HEK293 (cell line): ENCODE measurements around the gene NECTIN2.
"Not testable (repeated sequence)": the region's sequence is repeated elsewhere in the genome, so short reads cannot be mapped to it uniquely, and the experiment has no call there.

ENCODE experiments used
- CTCF ChIA-PET: fragments of 350-600 bp; formaldehyde crosslinking; extraction: SDS; loops from one replicate; lab custom pipeline; 2021; ENCODE audit warnings: antibody characterized with exemption; lab: Yijun Ruan, JAX
- POLR2A ChIA-PET: fragments of 300-600 bp; formaldehyde crosslinking; extraction: SDS; loops from one replicate; lab custom pipeline; 2020; ENCODE audit warnings: antibody characterized with exemption, inconsistent platforms; lab: Yijun Ruan, JAX
- H3K27ac ChIP-seq: fragments of 200-500 bp; sonication (Bioruptor generic); 2 replicates; pipeline ENCODE4 v1.5.1; 2014; ENCODE audit warnings: low read depth, low read length, control low read depth, inconsistent platforms; ENCODE audit errors: extremely low read depth
- H3K36me3 ChIP-seq, 2 experiments: fragments of 200-500 bp in 1 of 2; sonication (Bioruptor generic) in 1 of 2; 1 replicate in 1 of 2; 2 replicates in 1 of 2; pipeline ENCODE4 v1.5.1; 2014 to 2017; ENCODE audit warnings: inconsistent platforms in 2 of 2, low read length in 2 of 2; ENCODE audit not compliant: control insufficient read depth in 2 of 2, insufficient read depth in 1 of 2
- H3K4me1 ChIP-seq: fragments of 200-500 bp; sonication (Bioruptor generic); 2 replicates; pipeline ENCODE4 v1.5.1; 2014; ENCODE audit warnings: mild to moderate bottlenecking, low read length, inconsistent platforms; ENCODE audit not compliant: control insufficient read depth, insufficient read depth
- H3K4me3 ChIP-seq: 2 replicates; pipeline ENCODE4 v1.5.1; 2011; ENCODE audit warnings: low read depth, mild to moderate bottlenecking, control low read depth, low read length, moderate library complexity
- H3K9me3 ChIP-seq: fragments of 200-500 bp; sonication (Bioruptor generic); 2 replicates; pipeline ENCODE4 v1.5.1; 2014; ENCODE audit warnings: low read depth, low read length, inconsistent platforms; ENCODE audit not compliant: control insufficient read depth, insufficient read depth
- BCL11A ChIP-seq: fragments of 450-650 bp; formaldehyde crosslinking; IDR thresholded peaks from 2 replicates; pipeline ENCODE4 v1.5.1; 2016; ENCODE audit warnings: low read depth, missing biosample characterization, missing genetic modification characterization
- HOXC10 ChIP-seq: sonication (generic); formaldehyde crosslinking; IDR thresholded peaks from 2 replicates; pipeline ENCODE4 v1.8.1; 2023; ENCODE audit warnings: mild to moderate bottlenecking, missing genetic modification reagents
- KLF8 ChIP-seq: fragments of 450-650 bp; formaldehyde crosslinking; IDR thresholded peaks from 2 replicates; pipeline ENCODE4 v1.5.1; 2016; ENCODE audit warnings: missing biosample characterization, missing genetic modification characterization
- ZNF114 ChIP-seq: fragments of 450-650 bp; formaldehyde crosslinking; IDR thresholded peaks from 2 replicates; pipeline ENCODE4 v1.5.0; 2017; ENCODE audit warnings: missing biosample characterization, missing genetic modification characterization
- ZNF16 ChIP-seq: fragments of 450-650 bp; formaldehyde crosslinking; IDR thresholded peaks from 2 replicates; pipeline ENCODE4 v1.5.1; 2016; ENCODE audit warnings: low read depth, missing biosample characterization, missing genetic modification characterization
- ZNF366 ChIP-seq: fragments of 450-650 bp; formaldehyde crosslinking; conservative IDR thresholded peaks from 2 replicates; pipeline ENCODE4 v1.5.1; 2016; ENCODE audit warnings: missing biosample characterization, missing genetic modification characterization
- ZNF391 ChIP-seq: fragments of 450-650 bp; formaldehyde crosslinking; IDR thresholded peaks from 2 replicates; pipeline ENCODE4 v1.5.1; 2016; ENCODE audit warnings: low read depth, missing biosample characterization, missing genetic modification characterization, borderline replicate concordance
- ZNF404 ChIP-seq: fragments of 450-650 bp; formaldehyde crosslinking; IDR thresholded peaks from 2 replicates; pipeline ENCODE4 v1.5.1; 2017; ENCODE audit warnings: missing biosample characterization, missing genetic modification characterization
- ZNF426 ChIP-seq: fragments of 450-650 bp; formaldehyde crosslinking; IDR thresholded peaks from 2 replicates; pipeline ENCODE4 v1.5.1; 2017; ENCODE audit warnings: missing biosample characterization, missing genetic modification characterization, mild to moderate bottlenecking, inconsistent platforms, moderate library complexity
- ZNF596 ChIP-seq: fragments of 450-650 bp; IDR thresholded peaks from 2 replicates; pipeline ENCODE4 v1.5.0; 2018; ENCODE audit warnings: missing biosample characterization, mild to moderate bottlenecking, missing genetic modification characterization, moderate library complexity
- ZNF610 ChIP-seq: fragments of 450-650 bp; formaldehyde crosslinking; IDR thresholded peaks from 2 replicates; pipeline ENCODE4 v1.5.1; 2016; ENCODE audit warnings: missing biosample characterization, missing genetic modification characterization, borderline replicate concordance
- ZNF664 ChIP-seq: fragments of 450-650 bp; formaldehyde crosslinking; IDR thresholded peaks from 2 replicates; pipeline ENCODE4 v1.5.1; 2016; ENCODE audit warnings: missing biosample characterization, missing genetic modification characterization
- ZNF768 ChIP-seq: fragments of 450-650 bp; formaldehyde crosslinking; IDR thresholded peaks from 2 replicates; pipeline ENCODE4 v1.5.1; 2018; ENCODE audit warnings: missing biosample characterization, mild to moderate bottlenecking, missing genetic modification characterization
- TF ChIP-seq, protein P1 (sequence below): fragments of 450-650 bp; formaldehyde crosslinking; IDR thresholded peaks from 2 replicates; pipeline ENCODE4 v1.5.1; 2016; ENCODE audit warnings: missing biosample characterization, missing genetic modification characterization
- TF ChIP-seq, protein P2 (sequence below): fragments of 450-650 bp; formaldehyde crosslinking; IDR thresholded peaks from 2 replicates; pipeline ENCODE4 v1.5.1; 2016; ENCODE audit warnings: missing biosample characterization, missing genetic modification characterization
- TF ChIP-seq, protein P3 (sequence below): sonication (generic); formaldehyde crosslinking; IDR thresholded peaks from 2 replicates; pipeline ENCODE4 v1.8.1; 2022; ENCODE audit warnings: mild to moderate bottlenecking, moderate library complexity, missing genetic modification reagents
- TF ChIP-seq, protein P4 (sequence below): fragments of 450-650 bp; formaldehyde crosslinking; IDR thresholded peaks from 2 replicates; pipeline ENCODE4 v1.5.1; 2016; ENCODE audit warnings: missing biosample characterization, missing genetic modification characterization
- TF ChIP-seq, protein P5 (sequence below): fragments of 450-650 bp; formaldehyde crosslinking; IDR thresholded peaks from 2 replicates; pipeline ENCODE4 v1.5.1; 2017; ENCODE audit warnings: missing biosample characterization, missing genetic modification characterization
- TF ChIP-seq, protein P6 (sequence below): fragments of 450-650 bp; formaldehyde crosslinking; IDR thresholded peaks from 2 replicates; pipeline ENCODE4 v1.5.1; 2016; ENCODE audit warnings: missing biosample characterization, missing genetic modification characterization, borderline replicate concordance
- TF ChIP-seq, protein P7 (sequence below): fragments of 450-650 bp; formaldehyde crosslinking; IDR thresholded peaks from 2 replicates; pipeline ENCODE4 v1.5.1; 2017; ENCODE audit warnings: missing biosample characterization, missing genetic modification characterization

The NECTIN2 gene

DNA sequence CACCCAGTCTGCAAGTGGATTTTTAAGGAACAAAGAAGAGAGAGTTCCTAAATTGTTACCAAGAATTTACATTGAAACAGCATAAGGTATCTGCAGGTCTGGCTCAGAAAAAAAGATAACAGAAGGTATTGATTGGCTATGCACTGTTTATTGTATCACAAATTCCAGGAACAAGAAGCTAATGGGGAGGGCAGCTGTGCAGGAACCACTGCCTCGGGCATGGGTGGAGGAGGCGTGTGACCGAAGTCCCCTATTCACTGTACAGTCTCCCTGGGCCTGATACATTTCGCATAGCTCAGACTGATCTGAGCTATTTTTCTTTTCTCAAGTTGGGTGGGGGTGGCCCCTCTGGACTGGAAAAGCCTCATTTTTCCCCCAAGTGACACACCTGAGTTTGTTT, 11.7 kb downstream of the NECTIN2 start (continued):
- TF ChIP-seq ZNF610 (tag by site-specific recombination), result no peak
- no peak for TF ChIP-seq ZNF426

DNA sequence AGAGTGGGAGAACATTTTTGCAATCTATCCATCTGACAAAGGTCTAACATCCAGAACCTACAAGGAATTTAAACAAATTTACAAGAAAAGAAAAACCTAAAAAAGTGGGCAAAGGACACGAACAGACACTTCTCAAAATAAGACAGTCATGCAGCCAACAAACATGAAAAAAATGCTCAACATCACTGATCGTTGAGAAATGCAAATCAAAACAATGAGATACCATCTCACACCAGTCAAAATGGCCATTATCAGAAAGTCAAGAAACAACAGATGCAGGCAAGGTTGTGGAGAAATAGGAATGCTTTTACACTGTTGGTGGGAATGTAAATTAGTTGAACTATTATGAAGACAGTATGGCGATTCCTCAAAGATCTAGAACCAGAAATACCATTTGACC, 15.5 kb downstream of the NECTIN2 start:
- peaks cover 19 to 31% of the 10 kb centered on the region in 2 experiments; a peak in 2 of 3 replicates for H3K36me3 ChIP-seq
- H3K9me3 ChIP-seq, H3K4me3 ChIP-seq, H3K27ac ChIP-seq, CTCF ChIA-PET, H3K4me1 ChIP-seq, POLR2A ChIA-PET: not testable (repeated sequence)

DNA sequence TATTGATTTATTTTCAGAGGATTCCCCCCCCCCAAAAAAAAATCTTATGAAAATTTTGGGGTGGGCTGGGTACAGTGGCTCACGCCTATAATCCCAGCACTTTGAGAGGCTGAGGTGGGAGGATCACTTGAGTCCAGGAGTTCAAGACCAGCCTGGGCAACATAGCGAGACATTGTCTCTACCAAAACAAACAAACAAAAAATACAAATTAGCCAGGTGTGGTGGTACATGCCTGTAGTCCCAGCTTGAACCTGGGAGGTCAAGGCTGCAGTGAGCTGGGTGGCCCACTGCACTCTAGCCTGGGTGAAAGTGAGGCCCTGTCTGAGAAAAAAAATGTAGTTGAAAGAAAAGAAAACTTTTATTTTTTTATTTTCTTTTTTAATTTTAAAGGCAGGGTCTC, 17.9 kb downstream of the NECTIN2 start:
- ChIA-PET CTCF (interaction anchor here (0.7 to 0.8 kb wide), 2 partner anchors 80 to 123 kb away, joined by 3 to 6 read pairs; no protein-coding TSS in a partner anchor), POLR2A (no interaction called here)
- Histone ChIP-seq H3K36me3 (peaks cover 33 to 46% of the 10 kb centered on the region in 2 experiments; a peak in 2 of 3 replicates), H3K4me3 (no peak overlapping the region), H3K27ac (no peak overlapping the region), H3K4me1 (no peaks in the 10 kb centered on the region), H3K9me3 (no peaks in the 10 kb centered on the region)
- TF ChIP-seq ZNF391 (tag by site-specific recombination), result no peak
- no peak for TF ChIP-seq ZNF404 (tag by site-specific recombination)
- TF ChIP-seq KLF8 (tag by site-specific recombination), result no peak
- no peak for TF ChIP-seq ZNF114
- TF ChIP-seq, protein P1, sequence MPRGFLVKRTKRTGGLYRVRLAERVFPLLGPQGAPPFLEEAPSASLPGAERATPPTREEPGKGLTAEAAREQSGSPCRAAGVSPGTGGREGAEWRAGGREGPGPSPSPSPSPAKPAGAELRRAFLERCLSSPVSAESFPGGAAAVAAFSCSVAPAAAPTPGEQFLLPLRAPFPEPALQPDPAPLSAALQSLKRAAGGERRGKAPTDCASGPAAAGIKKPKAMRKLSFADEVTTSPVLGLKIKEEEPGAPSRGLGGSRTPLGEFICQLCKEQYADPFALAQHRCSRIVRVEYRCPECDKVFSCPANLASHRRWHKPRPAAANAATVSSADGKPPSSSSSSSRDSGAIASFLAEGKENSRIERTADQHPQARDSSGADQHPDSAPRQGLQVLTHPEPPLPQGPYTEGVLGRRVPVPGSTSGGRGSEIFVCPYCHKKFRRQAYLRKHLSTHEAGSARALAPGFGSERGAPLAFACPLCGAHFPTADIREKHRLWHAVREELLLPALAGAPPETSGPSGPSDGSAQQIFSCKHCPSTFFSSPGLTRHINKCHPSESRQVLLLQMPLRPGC (tag by site-specific recombination), result no peak
- no peak for TF ChIP-seq ZNF596
- TF ChIP-seq, protein P2, sequence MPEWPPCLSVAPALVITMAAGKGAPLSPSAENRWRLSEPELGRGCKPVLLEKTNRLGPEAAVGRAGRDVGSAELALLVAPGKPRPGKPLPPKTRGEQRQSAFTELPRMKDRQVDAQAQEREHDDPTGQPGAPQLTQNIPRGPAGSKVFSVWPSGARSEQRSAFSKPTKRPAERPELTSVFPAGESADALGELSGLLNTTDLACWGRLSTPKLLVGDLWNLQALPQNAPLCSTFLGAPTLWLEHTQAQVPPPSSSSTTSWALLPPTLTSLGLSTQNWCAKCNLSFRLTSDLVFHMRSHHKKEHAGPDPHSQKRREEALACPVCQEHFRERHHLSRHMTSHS (tag by site-specific recombination), result no peak
- TF ChIP-seq HOXC10 (CRISPR knock-in tag), result no peak
- TF ChIP-seq, protein P3, sequence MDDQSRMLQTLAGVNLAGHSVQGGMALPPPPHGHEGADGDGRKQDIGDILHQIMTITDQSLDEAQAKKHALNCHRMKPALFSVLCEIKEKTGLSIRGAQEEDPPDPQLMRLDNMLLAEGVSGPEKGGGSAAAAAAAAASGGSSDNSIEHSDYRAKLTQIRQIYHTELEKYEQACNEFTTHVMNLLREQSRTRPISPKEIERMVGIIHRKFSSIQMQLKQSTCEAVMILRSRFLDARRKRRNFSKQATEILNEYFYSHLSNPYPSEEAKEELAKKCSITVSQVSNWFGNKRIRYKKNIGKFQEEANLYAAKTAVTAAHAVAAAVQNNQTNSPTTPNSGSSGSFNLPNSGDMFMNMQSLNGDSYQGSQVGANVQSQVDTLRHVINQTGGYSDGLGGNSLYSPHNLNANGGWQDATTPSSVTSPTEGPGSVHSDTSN (CRISPR knock-in tag), result no peak
- no peak for TF ChIP-seq ZNF16 (tag by site-specific recombination)
- TF ChIP-seq, protein P4, sequence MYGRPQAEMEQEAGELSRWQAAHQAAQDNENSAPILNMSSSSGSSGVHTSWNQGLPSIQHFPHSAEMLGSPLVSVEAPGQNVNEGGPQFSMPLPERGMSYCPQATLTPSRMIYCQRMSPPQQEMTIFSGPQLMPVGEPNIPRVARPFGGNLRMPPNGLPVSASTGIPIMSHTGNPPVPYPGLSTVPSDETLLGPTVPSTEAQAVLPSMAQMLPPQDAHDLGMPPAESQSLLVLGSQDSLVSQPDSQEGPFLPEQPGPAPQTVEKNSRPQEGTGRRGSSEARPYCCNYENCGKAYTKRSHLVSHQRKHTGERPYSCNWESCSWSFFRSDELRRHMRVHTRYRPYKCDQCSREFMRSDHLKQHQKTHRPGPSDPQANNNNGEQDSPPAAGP (tag by site-specific recombination), result no peak

DNA sequence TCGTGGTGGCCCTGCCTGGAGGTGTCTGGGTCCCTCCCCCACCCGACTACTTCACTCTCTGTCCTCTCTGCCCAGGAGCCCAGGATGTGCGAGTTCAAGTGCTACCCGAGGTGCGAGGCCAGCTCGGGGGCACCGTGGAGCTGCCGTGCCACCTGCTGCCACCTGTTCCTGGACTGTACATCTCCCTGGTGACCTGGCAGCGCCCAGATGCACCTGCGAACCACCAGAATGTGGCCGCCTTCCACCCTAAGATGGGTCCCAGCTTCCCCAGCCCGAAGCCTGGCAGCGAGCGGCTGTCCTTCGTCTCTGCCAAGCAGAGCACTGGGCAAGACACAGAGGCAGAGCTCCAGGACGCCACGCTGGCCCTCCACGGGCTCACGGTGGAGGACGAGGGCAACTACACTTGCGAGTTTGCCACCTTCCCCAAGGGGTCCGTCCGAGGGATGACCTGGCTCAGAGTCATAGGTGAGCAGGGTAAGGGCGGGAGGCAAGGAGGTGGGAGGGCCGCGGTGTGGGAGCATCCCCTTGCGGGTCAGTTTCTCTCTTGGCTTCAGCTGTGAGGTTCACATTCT, 19.2 kb downstream of the NECTIN2 start:
- CTCF ChIA-PET, result interaction anchor here (0.6 kb wide), 2 partner anchors 11 to 13 kb away, joined by 3 read pairs; no protein-coding TSS in a partner anchor
- POLR2A ChIA-PET, result interaction anchor here (0.7 kb wide), 1 partner anchor 787 kb away, joined by 4 read pairs; no protein-coding TSS in a partner anchor
- Histone ChIP-seq H3K4me1 (no peaks in the 10 kb centered on the region), H3K9me3 (no peaks in the 10 kb centered on the region), H3K27ac (no peak overlapping the region), H3K4me3 (no peak overlapping the region), H3K36me3 (peaks cover 28 to 44% of the 10 kb centered on the region in 2 experiments; a peak in 2 of 3 replicates)
- TF ChIP-seq, protein P5, sequence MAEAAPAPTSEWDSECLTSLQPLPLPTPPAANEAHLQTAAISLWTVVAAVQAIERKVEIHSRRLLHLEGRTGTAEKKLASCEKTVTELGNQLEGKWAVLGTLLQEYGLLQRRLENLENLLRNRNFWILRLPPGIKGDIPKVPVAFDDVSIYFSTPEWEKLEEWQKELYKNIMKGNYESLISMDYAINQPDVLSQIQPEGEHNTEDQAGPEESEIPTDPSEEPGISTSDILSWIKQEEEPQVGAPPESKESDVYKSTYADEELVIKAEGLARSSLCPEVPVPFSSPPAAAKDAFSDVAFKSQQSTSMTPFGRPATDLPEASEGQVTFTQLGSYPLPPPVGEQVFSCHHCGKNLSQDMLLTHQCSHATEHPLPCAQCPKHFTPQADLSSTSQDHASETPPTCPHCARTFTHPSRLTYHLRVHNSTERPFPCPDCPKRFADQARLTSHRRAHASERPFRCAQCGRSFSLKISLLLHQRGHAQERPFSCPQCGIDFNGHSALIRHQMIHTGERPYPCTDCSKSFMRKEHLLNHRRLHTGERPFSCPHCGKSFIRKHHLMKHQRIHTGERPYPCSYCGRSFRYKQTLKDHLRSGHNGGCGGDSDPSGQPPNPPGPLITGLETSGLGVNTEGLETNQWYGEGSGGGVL (tag by site-specific recombination), result no peak
- no peak for TF ChIP-seq ZNF366 (tag by site-specific recombination)
- TF ChIP-seq, protein P6, sequence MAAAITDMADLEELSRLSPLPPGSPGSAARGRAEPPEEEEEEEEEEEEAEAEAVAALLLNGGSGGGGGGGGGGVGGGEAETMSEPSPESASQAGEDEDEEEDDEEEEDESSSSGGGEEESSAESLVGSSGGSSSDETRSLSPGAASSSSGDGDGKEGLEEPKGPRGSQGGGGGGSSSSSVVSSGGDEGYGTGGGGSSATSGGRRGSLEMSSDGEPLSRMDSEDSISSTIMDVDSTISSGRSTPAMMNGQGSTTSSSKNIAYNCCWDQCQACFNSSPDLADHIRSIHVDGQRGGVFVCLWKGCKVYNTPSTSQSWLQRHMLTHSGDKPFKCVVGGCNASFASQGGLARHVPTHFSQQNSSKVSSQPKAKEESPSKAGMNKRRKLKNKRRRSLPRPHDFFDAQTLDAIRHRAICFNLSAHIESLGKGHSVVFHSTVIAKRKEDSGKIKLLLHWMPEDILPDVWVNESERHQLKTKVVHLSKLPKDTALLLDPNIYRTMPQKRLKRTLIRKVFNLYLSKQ (tag by site-specific recombination), result no peak
- TF ChIP-seq, protein P7, sequence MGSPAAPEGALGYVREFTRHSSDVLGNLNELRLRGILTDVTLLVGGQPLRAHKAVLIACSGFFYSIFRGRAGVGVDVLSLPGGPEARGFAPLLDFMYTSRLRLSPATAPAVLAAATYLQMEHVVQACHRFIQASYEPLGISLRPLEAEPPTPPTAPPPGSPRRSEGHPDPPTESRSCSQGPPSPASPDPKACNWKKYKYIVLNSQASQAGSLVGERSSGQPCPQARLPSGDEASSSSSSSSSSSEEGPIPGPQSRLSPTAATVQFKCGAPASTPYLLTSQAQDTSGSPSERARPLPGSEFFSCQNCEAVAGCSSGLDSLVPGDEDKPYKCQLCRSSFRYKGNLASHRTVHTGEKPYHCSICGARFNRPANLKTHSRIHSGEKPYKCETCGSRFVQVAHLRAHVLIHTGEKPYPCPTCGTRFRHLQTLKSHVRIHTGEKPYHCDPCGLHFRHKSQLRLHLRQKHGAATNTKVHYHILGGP, result no peak
- no peak for TF ChIP-seq ZNF664 (tag by site-specific recombination)
- TF ChIP-seq BCL11A (tag by site-specific recombination), result no peak
- TF ChIP-seq ZNF768 (tag by site-specific recombination), result no peak
